Tibial artery (tissue), 4 donors: ENCODE measurements around the gene OSTC.

ENCODE experiments used
- DNase-seq, 2 donors: peaks; one replicate each; pipeline ENCODE4 v3.0.0-alpha.2; 2019
- H3K27ac ChIP-seq, 2 donors: fragments of 200-600 bp; sonication (generic) in 1 of 2; 1 replicate in 1 of 2; 2 replicates in 1 of 2; pipeline ENCODE4 v1.5.1; 2018 to 2019; ENCODE audit warnings: mild to moderate bottlenecking in 1 of 2
- H3K27me3 ChIP-seq, 2 donors: fragments of 200-600 bp; sonication (generic) in 1 of 2; one replicate each; pipeline versions ENCODE4 v1.5.1 to v1.6.0; 2016 to 2019
- H3K36me3 ChIP-seq, 3 donors: fragments of 200-600 bp; sonication (generic) in 2 of 3; one replicate each; pipeline ENCODE4 v1.5.1; 2016 to 2019; ENCODE audit warnings: mild to moderate bottlenecking in 2 of 3
- H3K4me1 ChIP-seq, 4 donors: fragments of 200-600 bp; sonication (generic) in 2 of 4; 1 replicate in 3 of 4; 2 replicates in 1 of 4; pipeline ENCODE4 v1.5.1; 2016 to 2019
- H3K4me3 ChIP-seq, 2 donors: fragments of 200-600 bp; sonication (generic) in 1 of 2; 1 replicate in 1 of 2; 2 replicates in 1 of 2; pipeline ENCODE4 v1.5.1; 2018 to 2019; ENCODE audit warnings: mild to moderate bottlenecking in 2 of 2
- H3K9me3 ChIP-seq, 3 donors: fragments of 200-600 bp; sonication (generic) in 1 of 3; one replicate each; pipeline ENCODE4 v1.5.1; 2016 to 2019
- intact Hi-C: fragments of 100-400 bp; cut with DNase I; formaldehyde crosslinking; loops from one replicate; pipeline ENCODE4 v1.15.0; 2023; ENCODE audit warnings: low total_unique reads
- TF ChIP-seq, protein P1 (sequence below), 2 experiments: fragments of 200-600 bp in 1 of 2; fragments of 450-650 bp in 1 of 2; IDR thresholded peaks; one replicate each; pipeline ENCODE4 v1.5.1; 2017 to 2019; ENCODE audit warnings: antibody characterized with exemption in 2 of 2, mild to moderate bottlenecking in 1 of 2, moderate library complexity in 1 of 2

OSTC gene

DNA sequence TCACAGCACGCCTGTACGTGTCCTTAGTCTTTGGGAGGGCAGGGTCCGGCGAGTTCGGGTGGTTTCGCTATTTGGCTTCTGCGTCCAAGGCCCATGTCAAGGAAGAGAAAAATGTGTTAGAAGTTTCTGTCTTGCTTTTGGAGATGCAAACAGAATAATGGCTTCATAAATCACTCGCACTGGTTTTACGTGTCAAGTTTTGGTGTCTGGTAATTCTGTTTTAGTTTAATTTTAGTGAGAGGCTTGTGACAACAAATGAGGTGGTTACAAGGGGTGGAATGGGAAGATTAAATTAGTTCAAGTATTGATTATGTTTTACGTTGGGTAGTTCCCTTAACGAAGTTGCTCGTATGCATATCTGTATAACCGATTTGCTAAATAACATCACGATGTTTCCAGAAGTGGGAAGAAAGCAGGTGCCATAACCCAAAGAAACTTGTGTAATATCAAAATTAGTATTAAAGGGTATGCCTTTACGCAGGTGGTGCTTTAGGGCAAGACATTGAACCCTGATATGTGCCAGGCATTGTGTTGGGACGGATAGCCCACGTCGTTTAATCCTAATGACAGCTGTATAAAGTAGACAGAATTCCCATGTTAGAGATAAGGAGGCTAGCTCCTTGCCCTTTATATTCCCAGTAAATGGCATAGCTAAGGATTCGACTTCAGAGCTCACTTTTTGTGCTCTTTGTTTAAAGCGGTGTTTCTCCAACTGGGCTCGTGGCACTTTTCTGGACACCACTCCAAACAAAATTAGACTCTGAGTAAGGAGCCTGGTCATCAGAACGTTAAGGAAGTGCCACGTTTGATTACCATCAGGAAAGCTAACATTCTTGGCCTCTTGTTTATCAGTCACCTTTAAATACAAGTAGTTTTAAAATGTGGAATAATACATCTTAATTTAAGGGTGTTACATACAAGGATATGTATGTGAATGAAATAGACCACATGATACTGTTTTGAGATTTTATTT lies 29.2 kb upstream of the OSTC start:
- no peak for DNase-seq
- no peaks in the 10 kb centered on the region for H3K27me3 ChIP-seq
- peaks cover 0 to 27% (median 16%) of the 10 kb centered on the region in 4 donors for H3K4me1 ChIP-seq
- H3K27ac ChIP-seq = peak overlapping the region; percentile 79 to 83
- TF ChIP-seq, protein P1, sequence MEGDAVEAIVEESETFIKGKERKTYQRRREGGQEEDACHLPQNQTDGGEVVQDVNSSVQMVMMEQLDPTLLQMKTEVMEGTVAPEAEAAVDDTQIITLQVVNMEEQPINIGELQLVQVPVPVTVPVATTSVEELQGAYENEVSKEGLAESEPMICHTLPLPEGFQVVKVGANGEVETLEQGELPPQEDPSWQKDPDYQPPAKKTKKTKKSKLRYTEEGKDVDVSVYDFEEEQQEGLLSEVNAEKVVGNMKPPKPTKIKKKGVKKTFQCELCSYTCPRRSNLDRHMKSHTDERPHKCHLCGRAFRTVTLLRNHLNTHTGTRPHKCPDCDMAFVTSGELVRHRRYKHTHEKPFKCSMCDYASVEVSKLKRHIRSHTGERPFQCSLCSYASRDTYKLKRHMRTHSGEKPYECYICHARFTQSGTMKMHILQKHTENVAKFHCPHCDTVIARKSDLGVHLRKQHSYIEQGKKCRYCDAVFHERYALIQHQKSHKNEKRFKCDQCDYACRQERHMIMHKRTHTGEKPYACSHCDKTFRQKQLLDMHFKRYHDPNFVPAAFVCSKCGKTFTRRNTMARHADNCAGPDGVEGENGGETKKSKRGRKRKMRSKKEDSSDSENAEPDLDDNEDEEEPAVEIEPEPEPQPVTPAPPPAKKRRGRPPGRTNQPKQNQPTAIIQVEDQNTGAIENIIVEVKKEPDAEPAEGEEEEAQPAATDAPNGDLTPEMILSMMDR (IDR thresholded peaks at IDR 0.05) = no peak
- H3K4me3 ChIP-seq = peak overlapping the region; percentile 59 to 83
- intact Hi-C loops = loop anchor here (10.0 kb wide), 1 partner anchor 1194 kb away; the partner anchor contains the start of gene GAR1
- H3K9me3 ChIP-seq = no peaks in the 10 kb centered on the region
- peaks cover 40 to 44% (median 44%) of the 10 kb centered on the region in 3 donors for H3K36me3 ChIP-seq

DNA sequence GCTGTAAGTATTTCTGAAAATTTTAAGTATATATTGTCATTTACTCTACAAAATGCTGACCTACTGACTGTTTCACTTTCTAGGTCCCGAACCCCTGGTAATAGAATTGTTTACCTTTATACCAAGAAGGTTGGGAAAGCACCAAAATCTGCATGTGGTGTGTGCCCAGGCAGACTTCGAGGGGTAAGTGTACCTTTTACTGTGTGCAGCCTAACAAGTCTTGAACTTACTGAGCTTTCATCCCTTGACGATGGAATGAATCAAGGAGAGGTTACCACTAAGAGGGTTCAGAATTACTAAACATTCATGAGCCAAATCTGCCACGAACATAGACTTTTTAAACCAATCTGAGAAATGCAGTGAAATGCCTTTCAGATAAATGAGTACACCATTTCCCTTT lies 28.4 kb upstream of the OSTC start:
- Histone ChIP-seq H3K4me3 (no peak overlapping the region), H3K4me1 (peaks cover 0 to 27% (median 16%) of the 10 kb centered on the region in 4 donors), H3K27me3 (no peaks in the 10 kb centered on the region), H3K9me3 (no peaks in the 10 kb centered on the region), H3K27ac (no peak overlapping the region), H3K36me3 (peaks cover 48 to 52% (median 52%) of the 10 kb centered on the region in 3 donors)
- TF ChIP-seq, protein P1 (IDR thresholded peaks at IDR 0.05) = no peak
- no peak for DNase-seq
- intact Hi-C loops = loop anchor here (10.0 kb wide), 1 partner anchor 1193 kb away; the partner anchor contains the start of gene GAR1

DNA sequence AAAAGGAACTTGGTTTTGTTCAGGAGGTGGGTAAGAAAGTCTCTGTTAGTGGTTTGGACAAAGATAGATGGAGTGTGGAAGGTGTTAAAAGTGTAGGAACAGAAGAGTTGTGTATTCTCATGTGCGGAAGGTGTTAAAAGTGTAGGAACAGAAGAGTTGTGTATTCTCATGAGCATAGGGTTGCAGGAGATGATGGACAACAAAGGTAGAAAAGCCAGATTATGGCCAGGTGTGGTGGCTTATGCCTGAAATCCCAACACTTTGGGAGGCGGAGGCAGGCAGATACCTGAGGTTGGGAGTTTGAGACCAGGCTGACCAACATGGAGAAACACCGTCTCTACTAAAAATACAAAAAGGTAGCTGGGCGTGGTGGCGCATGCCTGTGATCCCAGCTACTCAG lies 27.6 kb upstream of the OSTC start:
- H3K36me3 ChIP-seq = peaks cover 56 to 60% (median 59%) of the 10 kb centered on the region in 3 donors

DNA sequence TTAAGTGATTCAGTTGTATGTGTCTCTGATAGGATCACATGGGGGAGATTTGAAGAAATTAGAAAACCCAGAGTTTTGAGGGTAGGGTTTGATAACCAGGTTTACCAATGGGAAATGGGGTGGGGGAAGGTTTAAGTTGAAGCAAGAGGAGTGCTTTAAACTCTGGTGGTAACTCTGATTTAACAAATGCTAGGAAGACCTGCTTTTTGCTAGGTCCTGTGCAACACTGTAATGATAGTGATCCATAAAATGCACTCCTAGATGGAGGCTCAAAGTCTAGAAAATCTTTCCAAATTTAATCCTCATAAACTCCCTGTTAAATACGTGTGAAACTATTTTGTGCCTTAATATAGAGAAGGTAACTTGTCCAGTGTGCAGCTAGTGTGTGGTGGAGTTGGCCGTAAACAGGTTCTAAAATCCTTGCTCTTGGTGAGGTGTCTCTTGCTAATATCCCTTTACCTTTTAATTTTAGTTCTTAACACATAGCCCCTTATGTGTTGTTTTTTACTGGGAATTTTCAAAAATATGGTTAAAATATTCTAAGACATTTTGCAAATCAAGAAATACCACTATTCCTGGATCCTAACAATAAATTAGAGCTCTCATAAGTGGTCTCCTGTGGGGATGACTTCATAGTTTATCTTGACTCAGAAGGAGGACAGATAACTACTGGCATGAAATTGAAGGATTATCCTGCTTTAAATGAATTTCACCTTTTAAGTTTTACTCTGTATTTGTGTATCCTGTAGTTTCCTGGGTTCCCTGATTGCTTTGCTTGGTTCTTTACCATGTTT lies 25.9 kb upstream of the OSTC start:
- Histone ChIP-seq H3K4me1 (peaks cover 0 to 27% (median 16%) of the 10 kb centered on the region in 4 donors), H3K9me3 (no peaks in the 10 kb centered on the region), H3K27ac (no peak overlapping the region), H3K27me3 (no peaks in the 10 kb centered on the region), H3K4me3 (no peak overlapping the region), H3K36me3 (peaks cover 72 to 75% (median 74%) of the 10 kb centered on the region in 3 donors)
- intact Hi-C loops = loop anchor here (10.0 kb wide), 1 partner anchor 1190 kb away; the partner anchor contains the start of gene GAR1
- no peak for DNase-seq
- TF ChIP-seq, protein P1 (IDR thresholded peaks at IDR 0.05) = no peak

More for the DNA sequence above, 27.6 kb upstream of the OSTC start:
- intact Hi-C loops = loop anchor here (10.0 kb wide), 1 partner anchor 1192 kb away; the partner anchor contains the start of gene GAR1
- DNase-seq = no peak
- TF ChIP-seq, protein P1 (IDR thresholded peaks at IDR 0.05) = no peak
- Histone ChIP-seq H3K9me3 (no peaks in the 10 kb centered on the region), H3K27ac (no peak overlapping the region), H3K4me1 (peaks cover 0 to 27% (median 16%) of the 10 kb centered on the region in 4 donors), H3K4me3 (no peak overlapping the region), H3K27me3 (no peaks in the 10 kb centered on the region)

DNA sequence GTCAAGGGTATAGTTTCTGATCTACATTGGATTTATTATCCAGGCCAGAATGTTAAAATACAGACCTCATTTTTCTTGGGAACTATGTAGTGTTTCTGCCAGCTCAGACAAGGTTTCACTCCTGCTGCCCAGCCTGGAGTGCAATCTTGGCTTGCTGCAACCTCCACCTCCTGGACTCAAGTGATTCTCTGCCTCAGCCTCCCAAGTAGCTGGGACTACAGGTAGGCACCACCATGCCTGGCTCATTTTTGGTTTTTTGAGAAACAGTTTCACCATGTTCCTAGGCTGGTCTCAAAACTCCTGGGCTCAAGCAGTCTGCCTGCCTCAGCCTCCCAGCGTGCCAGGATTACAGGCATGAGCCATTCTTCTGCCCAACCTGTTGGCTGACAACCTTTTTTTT lies 24.3 kb upstream of the OSTC start:
- Histone ChIP-seq H3K27ac (no peak overlapping the region), H3K36me3 (peaks cover 88 to 90% (median 90%) of the 10 kb centered on the region in 3 donors), H3K4me1 (peaks cover 0 to 26% (median 12%) of the 10 kb centered on the region in 4 donors), H3K9me3 (no peaks in the 10 kb centered on the region), H3K27me3 (no peaks in the 10 kb centered on the region), H3K4me3 (no peak overlapping the region)
- intact Hi-C loops = loop anchor here (10.0 kb wide), 1 partner anchor 1189 kb away; the partner anchor contains the start of gene GAR1
- TF ChIP-seq, protein P1 (IDR thresholded peaks at IDR 0.05) = no peak
- no peak for DNase-seq
